Epithelial cell of proximal tubule (primary cell): ENCODE results near the gene HGS. TPM values are rescaled to one million over a fixed set of nuclear protein-coding genes. Genes with fewer than 3 reads are reported as not detected.

Experiments used
- DNase-seq: peaks from one replicate; pipeline ENCODE4 v3.0.0-alpha.2; 2011; ENCODE audit warnings: low read depth
- H3K4me3 ChIP-seq: 2 replicates; pipeline ENCODE4 v1.5.1; 2011; ENCODE audit warnings: low read depth, mild to moderate bottlenecking, low read length
- CTCF ChIP-seq: conservative IDR thresholded peaks from 2 replicates; pipeline ENCODE4 v1.5.1; 2012; ENCODE audit warnings: low read depth, mild to moderate bottlenecking, low read length
- total RNA-seq: library from RNA; depleted of rRNA; stranded (reverse); fragments of >200 nt; gene quantifications from 2 replicates; pipeline ENCODE4 v1.2.3, GENCODE V29; 2015

The HGS gene
- total RNA-seq, 1 donor from 2014 or later, result 122 TPM

- no peak for TF ChIP-seq CTCF
- H3K4me3 ChIP-seq, result no peak overlapping the region
- no peak for DNase-seq
Measured at GRCh38 chr17:81696218-81696941, 12.6 kb downstream of the HGS start.

GRCh38 chr17:81697261-81698044, 13.6 kb downstream of the HGS start:
- no peak for TF ChIP-seq CTCF
- no peak overlapping the region for H3K4me3 ChIP-seq
- no peak for DNase-seq

- TF ChIP-seq CTCF, result no peak
- no peak overlapping the region for H3K4me3 ChIP-seq
- DNase-seq, result no peak
Measured at GRCh38 chr17:81700353-81701287, 16.8 kb downstream of the HGS start.

GRCh38 chr17:81701288-81702071, 17.7 kb downstream of the HGS start:
- TF ChIP-seq CTCF, result peak; percentile 23
- H3K4me3 ChIP-seq, result peak overlapping the region; percentile 96
- no peak for DNase-seq

- TF ChIP-seq CTCF, result no peak
- peak within 1 kb of the TSS; percentile 96 for H3K4me3 ChIP-seq
- DNase-seq, result no peak
Measured at GRCh38 chr17:81702934-81703746, 19.3 kb downstream of the HGS start, which contains the start of gene MRPL12. Gene MRPL12 (plus strand): TSS chr17:81703367. CDS start chr17:81703502, 135 bp downstream.
